Prostate gland (tissue), 2 donors: ENCODE data around the gene PCDHGA1.

Source experiments
- POLR2A ChIP-seq: fragments of 450-650 bp; IDR thresholded peaks from one replicate; pipeline ENCODE4 v1.6.1; 2016; ENCODE audit warnings: antibody characterized with exemption, mild to moderate bottlenecking
- POLR2AphosphoS5 ChIP-seq: sonication (generic); formaldehyde crosslinking; IDR thresholded peaks from one replicate; pipeline ENCODE4 v1.6.1; 2017; ENCODE audit warnings: antibody characterized with exemption
- TF ChIP-seq, protein P1 (sequence below), 4 experiments: fragments of 200-600 bp in 2 of 4; fragments of 450-650 bp in 2 of 4; sonication (generic) in 2 of 4; IDR thresholded peaks; 1 replicate in 3 of 4; 2 replicates in 1 of 4; pipeline ENCODE4 v1.5.1; 2016 to 2019; ENCODE audit warnings: antibody characterized with exemption in 4 of 4, mild to moderate bottlenecking in 2 of 4, moderate library complexity in 2 of 4

- no peak for TF ChIP-seq POLR2A
- TF ChIP-seq, protein P1, sequence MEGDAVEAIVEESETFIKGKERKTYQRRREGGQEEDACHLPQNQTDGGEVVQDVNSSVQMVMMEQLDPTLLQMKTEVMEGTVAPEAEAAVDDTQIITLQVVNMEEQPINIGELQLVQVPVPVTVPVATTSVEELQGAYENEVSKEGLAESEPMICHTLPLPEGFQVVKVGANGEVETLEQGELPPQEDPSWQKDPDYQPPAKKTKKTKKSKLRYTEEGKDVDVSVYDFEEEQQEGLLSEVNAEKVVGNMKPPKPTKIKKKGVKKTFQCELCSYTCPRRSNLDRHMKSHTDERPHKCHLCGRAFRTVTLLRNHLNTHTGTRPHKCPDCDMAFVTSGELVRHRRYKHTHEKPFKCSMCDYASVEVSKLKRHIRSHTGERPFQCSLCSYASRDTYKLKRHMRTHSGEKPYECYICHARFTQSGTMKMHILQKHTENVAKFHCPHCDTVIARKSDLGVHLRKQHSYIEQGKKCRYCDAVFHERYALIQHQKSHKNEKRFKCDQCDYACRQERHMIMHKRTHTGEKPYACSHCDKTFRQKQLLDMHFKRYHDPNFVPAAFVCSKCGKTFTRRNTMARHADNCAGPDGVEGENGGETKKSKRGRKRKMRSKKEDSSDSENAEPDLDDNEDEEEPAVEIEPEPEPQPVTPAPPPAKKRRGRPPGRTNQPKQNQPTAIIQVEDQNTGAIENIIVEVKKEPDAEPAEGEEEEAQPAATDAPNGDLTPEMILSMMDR (IDR thresholded peaks at IDR 0.05) = no peak
- TF ChIP-seq POLR2AphosphoS5 = no peak
These were observed 195.3 kb downstream of the PCDHGA1 start for GRCh38 chr5:141525653-141526052.
